ENCODE measurements around the gene PPARG.

The PPARG gene

DNA sequence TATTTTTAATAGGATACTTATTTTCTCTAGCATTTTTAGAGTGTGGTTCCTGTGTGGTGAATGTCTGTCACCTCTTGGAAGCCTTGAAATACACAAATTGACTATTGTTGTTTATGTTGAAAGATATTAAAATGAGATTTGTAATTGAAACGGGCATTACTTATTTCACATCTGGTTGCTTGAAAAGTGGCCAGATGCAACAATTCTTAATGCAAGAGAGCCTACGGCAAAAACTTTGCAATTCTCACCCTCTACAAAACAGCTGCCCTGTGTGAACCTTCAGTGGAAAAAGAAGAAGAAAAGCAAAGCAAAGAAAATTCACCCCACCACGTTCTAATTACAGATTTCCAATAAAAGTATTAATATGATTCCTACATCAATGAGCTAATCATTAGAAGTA, 46.6 kb downstream of the PPARG start:
- DNase-seq (ENCODE audit: extremely low read depth, low read depth), result no peak
- TF ChIP-seq, protein P1, sequence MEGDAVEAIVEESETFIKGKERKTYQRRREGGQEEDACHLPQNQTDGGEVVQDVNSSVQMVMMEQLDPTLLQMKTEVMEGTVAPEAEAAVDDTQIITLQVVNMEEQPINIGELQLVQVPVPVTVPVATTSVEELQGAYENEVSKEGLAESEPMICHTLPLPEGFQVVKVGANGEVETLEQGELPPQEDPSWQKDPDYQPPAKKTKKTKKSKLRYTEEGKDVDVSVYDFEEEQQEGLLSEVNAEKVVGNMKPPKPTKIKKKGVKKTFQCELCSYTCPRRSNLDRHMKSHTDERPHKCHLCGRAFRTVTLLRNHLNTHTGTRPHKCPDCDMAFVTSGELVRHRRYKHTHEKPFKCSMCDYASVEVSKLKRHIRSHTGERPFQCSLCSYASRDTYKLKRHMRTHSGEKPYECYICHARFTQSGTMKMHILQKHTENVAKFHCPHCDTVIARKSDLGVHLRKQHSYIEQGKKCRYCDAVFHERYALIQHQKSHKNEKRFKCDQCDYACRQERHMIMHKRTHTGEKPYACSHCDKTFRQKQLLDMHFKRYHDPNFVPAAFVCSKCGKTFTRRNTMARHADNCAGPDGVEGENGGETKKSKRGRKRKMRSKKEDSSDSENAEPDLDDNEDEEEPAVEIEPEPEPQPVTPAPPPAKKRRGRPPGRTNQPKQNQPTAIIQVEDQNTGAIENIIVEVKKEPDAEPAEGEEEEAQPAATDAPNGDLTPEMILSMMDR (IDR thresholded peaks at IDR 0.05; ENCODE audit: low read depth, low read length), result no peak

DNA sequence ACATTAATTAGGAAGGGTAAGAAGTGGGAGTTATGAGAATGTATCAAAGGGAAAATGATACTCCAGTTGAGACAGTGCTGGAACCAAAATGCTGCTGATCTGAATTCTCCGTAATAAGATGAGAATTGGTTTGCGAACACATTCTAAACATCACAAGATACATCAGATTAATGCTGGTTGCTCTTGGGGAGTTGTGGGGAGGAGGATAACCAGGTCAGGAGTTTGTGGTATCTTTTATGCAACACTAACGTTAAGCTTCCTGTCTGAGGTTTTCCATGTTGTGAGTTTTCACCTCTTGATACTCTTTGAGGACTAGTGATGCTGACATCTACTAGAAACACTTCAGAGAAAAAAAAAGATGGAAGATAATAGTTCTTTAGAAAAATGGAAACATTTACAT, 47.2 kb downstream of the PPARG start:
- DNase-seq (ENCODE audit: extremely low read depth, low read depth), result no peak
- TF ChIP-seq, protein P1 (IDR thresholded peaks at IDR 0.05; ENCODE audit: low read depth, low read length), result no peak

DNA sequence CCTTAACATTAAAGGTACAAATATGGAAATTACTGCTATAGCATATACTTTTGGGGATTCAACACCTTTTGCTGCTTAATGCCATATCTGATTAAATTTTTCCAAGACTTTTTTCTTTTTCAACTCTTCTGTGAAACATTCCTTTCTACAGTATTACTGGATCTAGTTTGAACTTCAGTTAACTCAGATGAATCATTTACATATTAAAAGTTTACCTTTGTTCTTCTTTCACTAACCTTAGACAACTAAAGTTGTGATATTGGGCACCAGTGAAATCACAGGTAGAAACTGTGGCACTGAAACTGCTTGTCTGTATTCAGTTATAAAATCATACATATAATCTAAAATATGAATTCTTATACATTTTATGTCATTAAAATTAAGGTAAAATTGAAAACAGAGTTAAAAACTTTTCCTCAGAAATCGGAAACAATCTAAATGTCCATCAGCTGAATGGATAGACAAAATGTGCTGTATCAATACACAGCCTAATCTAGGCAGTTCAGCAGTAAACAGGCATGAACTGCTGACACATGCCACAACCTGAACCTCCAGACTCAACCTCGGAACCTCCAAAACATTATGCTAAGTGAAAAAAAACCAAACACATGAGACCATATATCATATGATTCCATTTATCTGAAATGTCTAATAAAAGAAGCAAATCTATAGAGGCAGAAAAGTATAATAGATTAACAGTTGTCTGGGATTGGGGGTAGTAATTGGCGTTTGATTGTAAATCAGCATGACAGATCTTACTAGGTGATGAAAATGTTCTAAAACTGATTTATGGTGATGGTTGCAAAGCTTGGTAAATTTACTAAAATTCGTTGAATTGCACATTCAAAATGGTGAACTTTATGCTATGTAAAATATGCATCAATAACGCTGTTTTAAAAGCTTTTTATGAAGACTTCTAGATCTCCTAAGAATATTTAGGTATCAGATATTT, 50.0 kb downstream of the PPARG start:
- no peak for DNase-seq (ENCODE audit: extremely low read depth, low read depth)
- TF ChIP-seq, protein P1 (IDR thresholded peaks at IDR 0.05; ENCODE audit: low read depth, low read length), result no peak

DNA sequence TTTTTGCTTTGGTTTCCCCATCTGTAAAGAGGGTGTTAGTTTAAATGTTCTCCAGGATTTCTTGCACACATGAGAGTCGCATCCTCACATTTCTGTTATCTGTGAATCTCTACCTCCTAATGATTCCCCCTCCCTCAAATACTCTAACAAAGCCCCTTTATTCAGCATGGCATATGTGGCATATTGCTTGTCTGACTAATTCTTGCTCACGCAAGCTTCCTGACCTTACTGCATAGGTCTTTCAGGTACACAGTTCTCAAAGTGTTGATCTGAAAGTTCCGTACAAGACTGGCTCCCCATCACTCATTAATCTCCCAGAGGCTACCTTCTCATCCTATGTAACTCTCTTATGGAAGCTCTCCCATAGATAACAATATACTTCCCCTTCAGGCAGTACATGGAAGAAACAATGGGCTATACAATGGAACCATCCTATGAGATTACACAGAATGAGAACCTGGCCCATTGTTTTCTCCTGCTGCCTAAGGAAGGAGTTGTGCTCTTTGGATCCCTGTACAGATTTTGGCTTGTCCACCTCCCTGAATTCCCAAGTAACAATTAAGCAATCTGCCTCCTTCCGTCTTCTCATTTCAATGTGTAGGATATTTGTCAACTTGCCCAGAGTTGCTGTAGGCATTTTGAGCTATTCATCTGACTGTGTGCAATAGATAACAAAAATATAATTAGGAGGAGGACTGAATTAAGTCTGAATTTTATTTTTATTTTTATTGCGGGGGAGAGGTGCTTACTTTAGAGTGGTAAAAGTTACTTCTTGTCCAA, 51.0 kb downstream of the PPARG start:
- TF ChIP-seq, protein P1 (IDR thresholded peaks at IDR 0.05; ENCODE audit: low read depth, low read length), result no peak
- DNase-seq (ENCODE audit: extremely low read depth, low read depth), result no peak

DNA sequence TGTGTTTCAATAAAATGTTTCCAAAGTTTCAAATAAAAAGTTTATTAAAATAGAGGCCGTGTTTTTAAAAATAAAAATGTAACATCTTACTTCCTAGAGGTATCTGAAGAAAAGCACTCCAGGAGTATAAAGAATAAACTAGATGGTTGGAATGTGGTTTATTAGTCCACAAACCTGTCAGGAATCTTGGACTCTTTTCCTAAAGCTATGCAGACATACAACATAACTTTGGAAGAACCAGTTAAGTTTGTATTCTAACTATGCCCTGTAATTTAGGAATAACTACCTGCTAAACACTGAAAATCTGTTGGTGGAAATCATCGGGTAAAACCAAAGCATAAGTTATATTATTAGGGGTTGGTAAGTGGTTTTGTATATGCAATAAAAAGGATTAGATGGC, 51.6 kb downstream of the PPARG start:
- TF ChIP-seq, protein P1 (IDR thresholded peaks at IDR 0.05; ENCODE audit: low read depth, low read length), result no peak
- DNase-seq (ENCODE audit: extremely low read depth, low read depth), result no peak

DNA sequence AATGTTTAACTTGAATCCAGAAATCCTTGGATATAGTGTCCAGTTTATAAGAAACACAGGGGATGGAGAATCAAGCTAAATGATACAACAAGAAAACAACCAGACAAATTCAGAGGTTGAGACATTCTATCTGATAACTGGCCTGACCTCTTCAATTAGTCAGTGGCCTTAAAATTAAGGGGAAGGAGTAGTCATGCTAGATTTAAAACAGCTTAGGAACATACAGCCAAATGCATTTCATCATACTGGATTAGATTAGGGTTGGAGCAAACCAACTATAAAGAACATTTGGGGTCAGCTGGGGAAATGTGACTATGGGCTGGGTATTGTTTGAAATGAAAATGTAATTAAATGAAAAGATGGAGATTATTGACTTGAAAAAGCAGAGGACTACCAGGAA, 53.3 kb downstream of the PPARG start:
- DNase-seq (ENCODE audit: extremely low read depth, low read depth), result no peak
- TF ChIP-seq, protein P1 (IDR thresholded peaks at IDR 0.05; ENCODE audit: low read depth, low read length), result no peak

DNA sequence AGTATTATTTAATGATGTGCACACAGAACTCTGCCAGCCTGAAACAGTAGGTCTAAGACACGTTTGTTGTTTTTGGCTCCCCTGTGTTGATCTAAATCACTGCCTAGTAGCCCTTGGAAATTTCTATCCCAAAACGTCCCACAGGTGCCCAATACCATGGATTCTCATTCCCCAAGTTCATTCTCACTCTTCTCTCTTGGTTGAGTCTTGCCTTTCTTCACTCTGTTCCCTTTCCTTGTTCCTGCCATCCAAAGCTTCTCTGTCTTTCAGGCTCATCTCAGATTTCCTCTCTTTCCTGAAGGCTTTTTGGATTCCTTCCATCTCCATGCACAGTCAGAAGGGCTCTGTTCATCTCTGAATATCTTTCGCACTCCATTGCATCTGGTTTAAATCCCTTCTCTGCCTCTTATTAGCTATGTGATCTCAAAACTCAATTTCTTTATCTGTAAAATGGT, 54.2 kb downstream of the PPARG start:
- no peak for DNase-seq (ENCODE audit: extremely low read depth, low read depth)

More for the DNA sequence above, 54.2 kb downstream of the PPARG start:
- TF ChIP-seq, protein P1 (IDR thresholded peaks at IDR 0.05; ENCODE audit: low read depth, low read length), result no peak

All from AG09319 (cell line).